Vagina (tissue), 2 donors: Measurements from ENCODE around the gene APBB2.

Source experiments
- CTCF ChIP-seq, 3 experiments: fragments of 450-650 bp in 2 of 3; fragments of 200-600 bp in 1 of 3; sonication (generic) in 1 of 3; IDR thresholded peaks; one replicate each; pipeline ENCODE4 v1.5.1; 2017 to 2019; ENCODE audit warnings: antibody characterized with exemption in 3 of 3, mild to moderate bottlenecking in 2 of 3, moderate library complexity in 2 of 3
- POLR2A ChIP-seq, 2 donors: fragments of 450-650 bp; IDR thresholded peaks; one replicate each; pipeline ENCODE4 v1.6.1; 2017; ENCODE audit warnings: antibody characterized with exemption in 2 of 2, mild to moderate bottlenecking in 2 of 2, moderate library complexity in 2 of 2
- POLR2AphosphoS5 ChIP-seq, 2 donors: sonication (generic); formaldehyde crosslinking; IDR thresholded peaks; one replicate each; pipeline ENCODE4 v1.9.0; 2017; ENCODE audit warnings: antibody characterized with exemption in 2 of 2, mild to moderate bottlenecking in 2 of 2, low read depth in 1 of 2; ENCODE audit not compliant: insufficient read depth in 1 of 2

- TF ChIP-seq CTCF (IDR thresholded peaks at IDR 0.05) (no peak), POLR2AphosphoS5 (IDR thresholded peaks at IDR 0.05; ENCODE audit: insufficient read depth in 1 of 2, low read depth in 1 of 2) (no peak), POLR2A (IDR thresholded peaks at IDR 0.05) (no peak)
Measured at GRCh38 chr4:41122309-41122708, 92.0 kb downstream of the APBB2 start.
